Subcutaneous abdominal adipose tissue (tissue), 5 donors: ENCODE measurements around the gene RNF220.
A peak's percentile ranks its signal among the peaks of the same experiment; 100 is the strongest.

Source experiments
- H3K27ac ChIP-seq: one replicate; pipeline ENCODE4 v1.7.0; 2013; ENCODE audit warnings: low read depth, mild to moderate bottlenecking, inconsistent platforms, low read length, moderate library complexity
- H3K27me3 ChIP-seq, 5 donors: one replicate each; pipeline ENCODE4 v1.7.0; 2013; ENCODE audit warnings: low read length in 5 of 5, inconsistent platforms in 1 of 5; ENCODE audit not compliant: control insufficient read depth in 5 of 5, insufficient read depth in 4 of 5
- H3K36me3 ChIP-seq, 5 donors: one replicate each; pipeline ENCODE4 v1.7.0; 2013; ENCODE audit warnings: low read length in 5 of 5; ENCODE audit not compliant: control insufficient read depth in 5 of 5, insufficient read depth in 5 of 5
- H3K4me1 ChIP-seq, 5 donors: one replicate each; pipeline ENCODE4 v1.7.0; 2013; ENCODE audit warnings: low read length in 5 of 5, mild to moderate bottlenecking in 3 of 5, moderate library complexity in 1 of 5; ENCODE audit not compliant: control insufficient read depth in 5 of 5, insufficient read depth in 5 of 5
- H3K4me3 ChIP-seq, 5 donors: one replicate each; pipeline ENCODE4 v1.7.0; 2013; ENCODE audit warnings: low read length in 5 of 5, low read depth in 1 of 5
- H3K9ac ChIP-seq, 5 donors: one replicate each; pipeline ENCODE4 v1.7.0; 2013; ENCODE audit warnings: low read length in 5 of 5, mild to moderate bottlenecking in 4 of 5, moderate library complexity in 3 of 5
- H3K9me3 ChIP-seq, 5 donors: one replicate each; pipeline ENCODE4 v1.7.0; 2013; ENCODE audit warnings: low read length in 5 of 5; ENCODE audit not compliant: control insufficient read depth in 5 of 5
- donor health status: healthy.
- donor health status: healthy.
- donor health status: healthy.
- donor health status: healthy.
- donor health status: healthy.

RNF220 gene

DNA sequence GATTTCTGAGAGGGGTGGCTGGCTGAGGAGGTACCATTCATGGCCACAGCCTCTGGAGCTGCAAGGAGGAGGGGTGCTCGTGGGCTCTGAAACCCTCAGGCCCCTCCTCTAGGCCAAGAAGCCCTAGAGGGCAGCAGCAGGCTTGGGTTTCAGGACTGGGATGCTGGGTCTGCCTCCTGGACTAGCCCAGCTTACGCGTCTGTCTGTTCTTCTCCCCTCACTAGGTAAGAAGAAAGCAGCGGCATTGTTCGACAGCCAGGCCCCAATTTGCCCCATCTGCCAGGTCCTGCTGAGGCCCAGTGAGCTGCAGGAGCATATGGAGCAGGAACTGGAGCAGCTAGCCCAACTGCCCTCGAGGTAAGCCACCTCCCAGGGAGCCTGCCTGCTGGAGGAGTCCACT, 208.9 kb downstream of the RNF220 start:
- no peak overlapping the region for H3K9ac ChIP-seq
- no peak overlapping the region for H3K27ac ChIP-seq

DNA sequence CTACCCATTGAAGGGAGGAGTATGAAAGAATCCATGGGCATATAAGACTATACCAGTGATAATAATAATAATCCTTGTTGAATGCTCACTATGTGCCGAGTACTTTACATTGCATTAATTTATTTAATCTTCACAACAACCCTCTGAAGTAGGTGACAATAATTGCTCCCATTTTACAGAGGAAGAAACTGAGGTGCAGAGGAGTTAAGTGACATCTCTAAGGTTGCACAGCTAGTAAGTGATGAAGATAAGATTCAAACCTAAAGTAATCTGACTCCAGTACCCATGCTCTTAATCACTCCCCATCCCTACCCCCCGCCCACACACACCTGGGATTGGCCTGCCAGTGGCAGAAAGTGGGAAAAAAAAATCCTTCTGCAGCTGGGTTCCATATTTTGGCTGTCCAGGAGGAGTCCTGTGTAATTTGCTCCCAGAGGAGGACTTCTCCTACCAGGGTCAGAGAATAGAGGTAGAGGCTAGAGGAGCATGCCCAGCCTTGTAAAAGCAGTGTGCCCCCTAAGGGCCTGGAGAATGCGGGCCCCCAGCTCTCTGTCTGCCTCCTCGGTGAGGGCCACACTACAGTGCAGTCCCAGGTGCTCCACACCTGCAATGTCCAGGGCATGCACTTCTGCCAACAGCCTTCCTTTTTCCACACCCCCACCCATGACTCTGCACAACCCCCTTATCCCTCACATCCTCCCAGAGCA, 211.4 kb downstream of the RNF220 start:
- Histone ChIP-seq H3K4me3 (peak overlapping the region in 1 of 5 donors; percentile 44), H3K9ac (no peak overlapping the region), H3K27ac (no peak overlapping the region), H3K9me3 (no peaks in the 10 kb centered on the region), H3K27me3 (peaks cover 0 to 11% (median 4%) of the 10 kb centered on the region in 5 donors), H3K4me1 (peaks cover 0 to 10% (median 4%) of the 10 kb centered on the region in 5 donors), H3K36me3 (peaks cover 0 to 6% (median 0%) of the 10 kb centered on the region in 5 donors)

More for the DNA sequence above, 208.9 kb downstream of the RNF220 start:
- no peak overlapping the region for H3K4me3 ChIP-seq
- peaks cover 0 to 6% (median 0%) of the 10 kb centered on the region in 5 donors for H3K36me3 ChIP-seq
- peaks cover 3 to 11% (median 6%) of the 10 kb centered on the region in 5 donors for H3K27me3 ChIP-seq
- H3K4me1 ChIP-seq = peaks cover 0 to 10% (median 4%) of the 10 kb centered on the region in 5 donors
- no peaks in the 10 kb centered on the region for H3K9me3 ChIP-seq

DNA sequence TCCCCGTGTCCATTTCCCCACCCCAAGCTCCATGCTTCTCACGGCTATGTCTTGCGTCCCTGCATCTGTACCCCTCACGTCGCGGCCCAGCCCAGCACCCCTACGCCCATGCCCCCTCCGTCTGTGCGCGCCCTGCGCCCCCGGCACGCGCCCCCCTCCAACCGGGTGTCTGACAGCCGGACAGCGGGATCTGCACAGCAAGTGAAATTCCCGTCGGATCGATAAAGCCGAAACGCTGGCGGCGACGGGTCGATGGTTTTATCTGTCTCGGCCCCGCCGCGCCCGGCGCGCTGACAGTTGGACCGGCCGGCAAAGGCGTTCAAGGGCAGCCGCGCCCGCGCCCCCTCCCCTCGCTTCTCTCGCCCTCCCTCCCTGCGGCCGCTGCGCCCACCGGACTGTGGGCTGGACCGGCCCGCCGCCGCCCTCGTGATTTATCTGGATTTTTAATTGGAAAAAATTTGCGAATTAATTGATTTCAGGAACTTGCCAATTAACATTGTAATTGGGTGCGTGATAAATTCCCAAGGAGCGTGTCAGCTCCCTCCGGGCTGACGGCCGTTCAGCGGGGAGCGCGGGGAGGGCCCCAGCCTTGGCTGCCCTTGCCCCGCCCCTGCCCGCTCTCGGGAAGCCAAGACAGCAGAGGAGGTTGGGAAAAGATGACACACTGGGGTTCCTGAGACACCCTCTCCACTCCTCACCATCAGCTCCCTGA, 212.1 kb downstream of the RNF220 start:
- Histone ChIP-seq H3K4me3 (peak overlapping the region in 4 of 5 donors; percentile 3 to 44 (median 16)), H3K36me3 (peaks cover 0 to 6% (median 0%) of the 10 kb centered on the region in 5 donors), H3K4me1 (peaks cover 0 to 10% (median 4%) of the 10 kb centered on the region in 5 donors), H3K27ac (no peak overlapping the region), H3K27me3 (peaks cover 0 to 11% (median 4%) of the 10 kb centered on the region in 5 donors), H3K9me3 (no peaks in the 10 kb centered on the region), H3K9ac (no peak overlapping the region)

DNA sequence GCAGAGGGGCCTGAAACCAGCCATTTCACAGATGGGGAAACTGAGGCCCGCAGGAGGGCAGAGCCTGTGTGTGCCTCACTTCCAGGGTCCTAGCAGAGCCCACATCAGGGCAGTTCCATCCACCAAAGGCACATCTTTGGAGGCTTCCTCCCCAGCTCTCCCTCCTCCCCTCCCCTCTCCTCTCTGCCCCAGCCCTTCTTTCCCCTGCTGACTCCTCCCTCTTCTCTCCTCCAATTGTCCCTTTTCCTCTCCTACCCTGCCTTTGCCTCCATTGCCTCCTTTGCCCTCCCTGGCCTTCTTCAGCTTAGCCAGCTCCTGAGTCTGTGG, 212.6 kb downstream of the RNF220 start:
- no peak overlapping the region for H3K9ac ChIP-seq
- H3K36me3 ChIP-seq = peaks cover 0 to 6% (median 0%) of the 10 kb centered on the region in 5 donors
- H3K27ac ChIP-seq = no peak overlapping the region
- peak overlapping the region in 2 of 5 donors; percentile 11 to 22 for H3K4me3 ChIP-seq
- H3K9me3 ChIP-seq = no peaks in the 10 kb centered on the region
- peaks cover 0 to 11% (median 4%) of the 10 kb centered on the region in 5 donors for H3K27me3 ChIP-seq
- H3K4me1 ChIP-seq = peaks cover 0 to 10% (median 4%) of the 10 kb centered on the region in 5 donors

DNA sequence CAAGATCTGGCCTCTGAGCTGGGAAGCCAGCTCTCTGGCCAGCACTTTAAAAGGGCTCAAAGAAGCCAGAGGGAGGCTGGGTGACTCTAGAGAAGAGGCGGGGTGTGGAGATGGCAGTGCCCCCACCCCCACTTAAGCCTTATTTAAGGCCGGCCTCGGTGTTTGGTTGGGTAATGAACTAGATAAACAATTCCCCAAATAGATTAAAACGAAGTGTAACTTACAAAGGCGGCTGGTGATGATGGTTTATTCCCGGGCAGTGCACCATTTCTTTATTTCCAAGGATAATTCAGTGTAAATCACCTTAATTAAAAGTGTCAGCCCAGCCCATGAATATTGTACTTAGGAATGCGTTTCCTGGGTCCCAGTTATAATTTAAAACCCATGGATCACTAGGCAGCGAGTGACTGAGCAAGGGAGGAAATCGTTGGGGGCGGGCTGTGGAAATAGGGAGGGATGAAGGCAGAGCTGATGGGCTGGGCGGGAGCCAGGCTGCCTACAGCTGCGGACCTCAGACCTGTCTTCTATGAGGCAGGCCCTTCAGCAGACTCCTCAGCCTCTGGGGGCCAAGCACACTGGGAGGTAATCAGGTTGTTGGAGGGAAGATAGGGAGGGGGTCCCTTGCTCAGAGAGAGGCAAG, 214.3 kb downstream of the RNF220 start:
- Histone ChIP-seq H3K4me1 (peaks cover 0 to 10% (median 4%) of the 10 kb centered on the region in 5 donors), H3K27me3 (peaks cover 0 to 11% (median 4%) of the 10 kb centered on the region in 5 donors), H3K27ac (no peak overlapping the region), H3K9me3 (no peaks in the 10 kb centered on the region), H3K4me3 (no peak overlapping the region), H3K36me3 (peaks cover 0 to 6% (median 0%) of the 10 kb centered on the region in 5 donors), H3K9ac (no peak overlapping the region)

DNA sequence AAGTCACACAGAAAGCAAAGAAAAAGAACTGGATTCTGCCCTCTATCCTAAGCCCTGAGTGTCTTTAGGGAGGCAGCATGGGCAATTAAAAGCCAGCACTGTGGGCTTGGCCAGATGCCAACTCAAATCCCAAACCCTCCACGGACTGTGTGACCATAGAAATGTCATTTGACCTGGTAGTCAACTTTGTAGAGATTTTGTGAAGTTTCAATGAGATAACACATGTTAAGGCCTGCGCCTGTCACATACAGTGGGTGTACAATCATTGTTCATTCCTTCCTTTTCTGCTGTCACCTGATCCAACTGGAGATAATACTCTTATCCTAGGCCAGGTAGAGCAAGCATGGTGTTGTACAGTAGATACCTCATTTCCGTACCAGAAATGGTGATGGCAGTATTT, 215.0 kb downstream of the RNF220 start:
- Histone ChIP-seq H3K9me3 (no peaks in the 10 kb centered on the region), H3K4me1 (peaks cover 0 to 10% (median 4%) of the 10 kb centered on the region in 5 donors), H3K9ac (no peak overlapping the region), H3K4me3 (no peak overlapping the region), H3K36me3 (peaks cover 0 to 6% (median 0%) of the 10 kb centered on the region in 5 donors), H3K27ac (no peak overlapping the region), H3K27me3 (peaks cover 0 to 11% (median 4%) of the 10 kb centered on the region in 5 donors)

DNA sequence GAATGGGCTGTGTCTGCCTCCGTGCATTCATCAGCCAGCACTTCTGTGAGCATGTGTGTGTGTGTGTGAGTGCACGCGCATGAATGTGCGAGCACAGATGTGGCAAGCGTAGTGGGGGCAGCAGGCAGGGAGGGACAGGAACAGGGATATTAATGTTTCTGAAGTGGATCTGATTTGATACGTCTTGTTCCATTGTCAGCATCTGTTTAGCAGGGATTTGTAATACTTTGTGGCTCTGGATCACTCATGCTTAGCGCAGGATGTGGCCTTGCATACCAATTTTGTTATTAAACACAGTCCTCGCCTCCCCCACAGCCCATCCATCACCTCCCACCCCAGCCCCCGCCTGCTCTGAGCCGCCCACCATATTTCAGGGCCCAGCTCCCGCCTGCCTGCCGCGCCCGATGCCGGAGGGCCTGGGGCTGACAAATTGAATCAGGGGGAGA, 216.8 kb downstream of the RNF220 start:
- Histone ChIP-seq H3K27ac (no peak overlapping the region), H3K27me3 (peaks cover 0 to 5% (median 2%) of the 10 kb centered on the region in 5 donors), H3K9me3 (no peaks in the 10 kb centered on the region), H3K36me3 (peaks cover 0 to 3% (median 0%) of the 10 kb centered on the region in 5 donors), H3K4me3 (no peak overlapping the region), H3K9ac (no peak overlapping the region), H3K4me1 (peaks cover 0 to 8% (median 2%) of the 10 kb centered on the region in 5 donors)

DNA sequence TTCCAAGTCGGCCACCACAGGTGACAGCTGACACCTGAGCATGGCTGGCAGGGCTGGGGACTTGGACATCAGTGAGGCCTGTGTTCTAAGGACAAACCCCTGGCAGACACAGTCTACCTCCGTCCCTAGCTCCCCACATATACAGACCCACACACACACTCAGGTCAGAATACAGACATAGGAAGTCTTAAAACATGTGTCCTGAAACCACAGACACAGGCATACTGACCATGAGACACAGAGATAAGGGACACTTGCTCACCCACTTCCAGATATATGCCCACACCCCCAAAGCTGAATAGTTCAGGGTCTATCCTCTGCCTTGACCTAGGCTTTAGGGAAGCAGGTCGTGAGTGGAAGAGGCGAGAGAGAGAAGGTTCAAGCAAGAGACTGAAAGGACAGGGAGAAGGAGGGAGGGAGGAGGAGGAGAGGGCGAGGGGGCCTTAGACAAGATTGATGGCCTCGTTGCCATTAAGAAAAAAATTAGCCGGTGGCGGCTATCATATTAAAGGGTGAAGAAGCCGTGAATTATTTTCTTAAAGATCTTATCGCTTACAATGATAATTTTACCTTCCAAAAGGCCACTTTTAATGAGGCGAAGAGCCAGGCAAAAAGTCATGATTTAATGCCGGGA, 219.3 kb downstream of the RNF220 start:
- H3K27ac ChIP-seq = no peak overlapping the region

DNA sequence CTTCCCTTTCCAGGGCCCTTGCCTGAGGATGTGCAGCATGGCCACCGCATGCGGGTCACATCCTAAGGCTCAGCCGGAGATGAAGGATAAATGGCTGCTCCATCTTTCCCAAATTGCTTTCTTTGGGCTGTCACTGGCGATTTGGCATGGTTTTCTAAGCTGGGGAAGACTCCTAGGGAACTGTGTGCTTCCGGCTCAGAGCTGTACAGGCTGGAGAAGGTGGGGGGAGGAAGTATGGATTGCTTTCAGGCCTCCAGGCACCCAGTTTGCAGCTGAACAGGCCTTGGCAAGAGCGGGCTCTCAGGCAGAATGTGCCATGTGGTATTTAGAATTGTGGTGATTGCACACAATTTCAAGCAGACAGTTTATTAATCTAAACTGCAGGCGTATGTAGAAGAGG, 220.3 kb downstream of the RNF220 start:
- H3K27ac ChIP-seq = no peak overlapping the region
- no peaks in the 10 kb centered on the region for H3K27me3 ChIP-seq
- no peak overlapping the region for H3K9ac ChIP-seq
- no peaks in the 10 kb centered on the region for H3K9me3 ChIP-seq
- H3K36me3 ChIP-seq = peaks cover 0 to 3% (median 0%) of the 10 kb centered on the region in 5 donors
- no peaks in the 10 kb centered on the region for H3K4me1 ChIP-seq
- no peak overlapping the region for H3K4me3 ChIP-seq

More for the DNA sequence above, 219.3 kb downstream of the RNF220 start:
- Histone ChIP-seq H3K4me1 (no peaks in the 10 kb centered on the region), H3K9me3 (no peaks in the 10 kb centered on the region), H3K9ac (no peak overlapping the region), H3K4me3 (no peak overlapping the region), H3K27me3 (no peaks in the 10 kb centered on the region), H3K36me3 (peaks cover 0 to 3% (median 0%) of the 10 kb centered on the region in 5 donors)
